ENCODE measurements around the gene ULK3.

ULK3 gene

GRCh38 chr15:74839526-74840395 lies 3.2 kb downstream of the ULK3 start:
- no peak for DNase-seq

DNA sequence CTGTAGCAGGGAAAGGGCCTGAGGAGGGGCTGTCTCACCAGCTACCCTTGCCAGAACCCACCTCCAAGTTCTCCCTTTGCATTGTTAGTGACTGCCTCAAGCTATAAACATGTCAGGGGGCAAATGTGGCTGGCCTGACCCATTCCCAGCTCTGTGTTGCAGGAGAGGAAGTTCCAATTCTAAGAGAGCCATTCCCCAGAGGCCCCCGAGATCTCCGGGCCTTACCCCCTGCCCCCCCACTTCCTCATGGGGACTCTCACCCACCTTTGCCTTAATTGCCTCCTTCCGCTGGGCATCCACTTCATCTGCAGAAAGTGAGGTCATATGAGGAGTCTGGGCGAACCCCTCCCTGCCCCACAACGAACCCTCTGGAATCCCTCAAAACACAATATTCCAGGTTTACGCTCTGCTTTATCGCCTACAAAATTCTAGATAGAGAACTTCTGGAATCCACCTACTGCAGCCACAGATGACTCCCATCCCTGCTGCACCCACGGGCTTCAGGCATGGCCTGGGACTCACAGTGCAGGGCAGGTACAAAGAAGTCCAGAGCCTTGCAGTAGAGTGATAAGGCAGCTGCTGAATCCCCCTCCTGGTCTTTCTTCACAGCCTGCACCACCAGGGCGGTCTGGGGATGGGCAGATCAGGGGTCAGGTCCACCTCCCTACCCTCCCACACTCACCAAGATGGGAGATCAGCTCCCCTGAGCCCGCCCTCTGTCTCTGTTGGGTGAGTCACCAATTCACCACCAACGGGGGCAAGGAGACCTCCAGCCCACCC lies 4.0 kb downstream of the ULK3 start:
- no peak for DNase-seq

DNA sequence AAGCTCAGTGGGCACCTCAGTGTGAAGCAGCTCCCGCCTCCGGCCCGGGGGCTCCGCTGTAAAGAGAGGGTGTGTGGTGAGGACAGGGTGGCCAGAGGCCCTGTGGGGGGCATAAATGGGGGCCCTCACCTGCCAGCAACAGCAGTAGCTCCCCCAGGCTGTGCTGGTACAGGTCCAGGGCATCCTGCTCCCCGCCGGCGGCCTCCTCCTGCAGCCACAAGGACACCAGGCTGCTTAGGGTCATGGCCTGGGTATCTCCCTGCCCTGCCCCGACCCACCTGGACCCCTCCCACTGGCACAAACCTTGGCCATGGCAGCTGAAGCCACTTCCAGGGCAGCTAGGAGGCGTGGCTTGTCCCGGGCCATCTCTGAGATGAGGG lies 4.8 kb downstream of the ULK3 start:
- DNase-seq = no peak

GRCh38 chr15:74837482-74838136 lies 5.3 kb downstream of the ULK3 start:
- no peak for DNase-seq

DNA sequence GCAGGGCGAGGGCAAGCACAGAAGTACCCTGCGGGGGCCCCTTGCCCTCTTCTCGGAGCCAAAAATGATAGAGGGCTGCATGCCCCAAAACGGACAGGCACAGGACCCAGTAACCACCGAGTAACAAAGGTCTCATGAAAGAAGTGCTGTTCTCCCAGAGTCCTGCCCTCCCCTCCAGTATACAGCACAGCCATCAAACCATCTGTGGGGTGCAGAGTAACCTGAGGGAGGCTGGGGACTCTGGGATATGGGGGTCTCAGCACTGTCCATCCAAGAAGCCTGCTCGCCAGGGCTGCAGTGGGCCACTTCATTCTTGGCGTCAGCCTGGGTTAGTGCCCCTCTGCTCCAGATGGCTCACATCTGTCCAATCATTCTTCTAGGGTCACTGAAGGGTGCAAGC lies 6.1 kb downstream of the ULK3 start:
- no peak for DNase-seq

DNA sequence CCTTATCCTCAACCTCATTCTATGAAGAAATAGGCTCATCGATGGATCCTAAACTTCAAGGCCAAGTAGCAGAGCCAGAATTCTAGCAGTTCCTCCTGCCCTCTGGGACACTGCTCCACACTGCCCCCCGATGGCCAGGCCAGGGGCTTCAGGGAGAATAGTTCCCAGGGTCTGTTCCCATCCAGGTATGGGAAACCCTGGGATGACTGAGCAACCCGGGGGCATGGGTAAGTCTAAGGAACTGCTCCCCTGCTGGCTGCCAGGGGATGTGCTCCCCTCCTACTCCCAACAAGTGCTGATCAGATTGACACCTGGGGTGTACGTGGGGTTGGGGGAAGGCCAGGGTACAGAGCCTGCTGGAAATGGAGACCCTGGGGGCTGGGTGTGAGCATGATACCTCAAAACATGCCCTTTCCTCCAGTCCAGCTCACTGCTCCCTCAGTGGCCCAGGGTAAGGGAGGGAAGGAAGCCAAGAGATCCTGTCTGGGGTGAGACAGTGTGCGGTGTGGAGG lies 7.6 kb downstream of the ULK3 start:
- DNase-seq = peak; percentile 57

GRCh38 chr15:74833376-74834107 lies 9.4 kb downstream of the ULK3 start:
- DNase-seq = no peak

DNA sequence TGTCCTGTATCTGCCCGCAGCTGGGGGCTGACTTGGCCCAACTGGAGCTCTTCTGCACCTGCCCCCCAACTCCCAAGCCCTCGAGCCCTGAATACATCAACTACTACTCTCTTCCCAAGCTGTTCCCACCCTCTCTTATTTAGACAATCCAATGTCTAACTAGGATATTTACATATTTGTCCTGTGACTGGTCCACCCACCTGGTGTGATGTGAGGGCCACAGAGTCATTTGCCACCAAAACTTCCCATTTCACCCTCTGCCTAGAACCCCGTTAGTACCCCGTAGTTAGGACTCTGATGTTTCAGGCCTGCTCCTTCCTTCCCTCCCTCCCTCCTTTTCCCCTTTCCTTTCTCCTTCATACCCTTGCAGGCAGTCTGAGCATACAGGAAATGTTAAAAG lies 10.1 kb downstream of the ULK3 start:
- DNase-seq = no peak

GRCh38 chr15:74831813-74832495 lies 11.0 kb downstream of the ULK3 start:
- no peak for DNase-seq

- DNase-seq = no peak
Observed at GRCh38 chr15:74830868-74831267, 12.1 kb downstream of the ULK3 start.

GRCh38 chr15:74829991-74830390 lies 13.0 kb downstream of the ULK3 start:
- DNase-seq = no peak

GRCh38 chr15:74829486-74829885 lies 13.5 kb downstream of the ULK3 start:
- DNase-seq = no peak

- no peak for DNase-seq
Observed at GRCh38 chr15:74828835-74829234, 14.1 kb downstream of the ULK3 start.

DNA sequence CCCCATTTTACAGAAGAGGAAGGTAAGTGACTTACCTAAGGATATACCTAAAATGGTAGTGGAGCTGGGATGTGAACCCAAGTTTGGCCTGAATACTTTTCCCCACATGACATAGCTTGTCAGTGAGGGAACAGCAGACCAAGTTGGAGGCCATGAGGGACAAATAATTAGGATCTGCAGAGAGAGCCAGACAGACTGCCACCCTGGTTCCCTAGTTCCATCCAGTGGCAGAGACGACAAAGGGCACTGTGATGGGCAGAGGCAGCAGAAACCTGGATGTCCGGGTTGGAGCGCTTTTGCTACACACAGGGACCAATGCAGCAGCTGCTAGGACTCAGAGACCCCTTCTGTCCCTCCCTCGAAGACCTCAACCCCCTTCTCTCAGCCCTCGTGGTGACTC lies 15.3 kb downstream of the ULK3 start:
- no peak for DNase-seq

DNA sequence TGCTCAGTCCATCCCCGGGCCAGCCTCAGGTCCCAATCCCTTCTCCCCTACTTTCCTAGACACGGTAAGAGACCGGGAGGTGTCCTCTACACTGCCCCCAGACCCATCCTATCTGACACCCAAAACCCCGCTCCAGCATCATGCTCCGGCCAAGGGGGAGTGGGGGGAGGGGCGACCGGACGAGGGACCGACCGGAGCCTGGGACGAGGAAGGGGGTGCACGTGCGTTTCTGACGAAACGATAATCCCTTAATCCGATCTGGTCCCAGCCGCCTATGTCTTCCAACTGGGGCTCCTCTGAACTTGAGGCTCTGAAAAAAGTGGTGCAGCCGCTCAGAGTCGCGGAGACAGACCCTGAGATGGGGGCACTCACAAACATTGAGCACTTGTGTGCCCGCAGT lies 16.0 kb downstream of the ULK3 start:
- DNase-seq = no peak

GRCh38 chr15:74826364-74826819 lies 16.6 kb downstream of the ULK3 start, which contains the start of gene CPLX3:
TSS of gene CPLX3 (plus strand) at chr15:74826627. CDS start at chr15:74826704, 77 bp downstream.
- DNase-seq = peak; percentile 64

GRCh38 chr15:74825866-74826265 lies 17.1 kb downstream of the ULK3 start:
- DNase-seq = no peak

DNA sequence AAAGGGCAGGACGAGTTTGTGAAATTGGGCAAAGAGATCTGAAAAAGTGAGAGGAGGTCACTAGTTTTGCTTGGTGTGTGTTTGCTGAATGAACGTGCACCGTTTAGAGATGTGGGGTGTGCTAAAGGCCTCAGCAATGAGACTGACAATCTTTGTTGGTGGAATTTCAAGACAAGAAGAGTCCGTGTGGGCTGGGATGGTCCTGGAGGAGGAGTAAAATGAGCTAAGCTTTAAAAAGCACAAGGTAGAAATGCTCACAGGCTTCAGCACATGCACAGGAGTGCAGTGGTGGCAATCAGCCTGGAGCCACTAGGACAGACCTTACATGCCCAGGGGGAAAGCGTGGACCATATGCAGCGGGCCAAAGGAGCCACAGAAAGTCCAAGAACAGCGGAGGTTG lies 18.0 kb downstream of the ULK3 start:
- no peak for DNase-seq

- no peak for DNase-seq
Observed at GRCh38 chr15:74823324-74823723, 19.6 kb downstream of the ULK3 start.

DNA sequence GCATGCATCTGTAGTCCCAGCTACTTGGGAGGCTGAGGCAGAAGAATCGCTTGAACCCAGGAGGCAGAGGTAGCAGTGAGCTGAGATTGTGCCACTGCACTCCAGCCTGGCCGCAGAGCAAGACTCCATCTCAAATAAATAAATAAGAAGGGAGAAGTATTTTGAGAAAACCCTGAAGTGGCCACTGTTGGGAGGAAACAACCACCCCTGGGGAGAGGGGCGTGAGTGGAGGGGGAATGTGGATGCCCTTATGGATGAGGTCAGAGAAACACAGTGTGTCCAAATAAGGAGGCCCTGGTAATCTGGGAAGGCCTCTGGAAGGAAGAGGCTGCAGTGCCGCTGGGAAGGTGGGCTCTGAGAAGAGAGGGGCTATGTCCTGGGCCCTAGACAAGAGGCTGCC lies 20.7 kb downstream of the ULK3 start:
- DNase-seq = no peak

- no peak for DNase-seq
Observed at GRCh38 chr15:74821790-74822158, 21.2 kb downstream of the ULK3 start.

Measured in activated CD4-positive, CD25-positive, alpha-beta regulatory T cell treated with anti-CD3 and anti-CD28 coated beads, Interleukin-2, amount 50 U/mL, for 72 hours (primary cell).